ENCODE results near the gene XRCC2.

The XRCC2 gene

GRCh38 chr7:152596824-152597223, 79.1 kb downstream of the XRCC2 start:
- WGBS, 2 experiments: 91 to 94% methylated on average over 2 of the region's 2 CpGs

More at GRCh38 chr7:152596824-152597223, 79.1 kb downstream of the XRCC2 start:
- Histone ChIP-seq H3K27ac (ENCODE audit: insufficient read depth, low read depth, low read length, poor library complexity, severe bottlenecking) (no peak overlapping the region), H3K9me3 (ENCODE audit: control insufficient read depth, low read length) (no peaks in the 10 kb centered on the region), H3K4me3 (ENCODE audit: insufficient read depth, low read depth, low read length) (no peak overlapping the region), H3K36me3 (ENCODE audit: control insufficient read depth, insufficient read depth, low read length) (no peaks in the 10 kb centered on the region), H3K4me1 (ENCODE audit: control insufficient read depth, insufficient read depth, low read length) (no peaks in the 10 kb centered on the region), H3K27me3 (ENCODE audit: control insufficient read depth, insufficient read depth, low read length, poor library complexity, severe bottlenecking) (no peaks in the 10 kb centered on the region)
